ENCODE data around the gene PLEKHG3.

The PLEKHG3 gene

GRCh38 chr14:64769096-64770020 is 65.1 kb downstream of the PLEKHG3 start:
- Histone ChIP-seq H3K36me3 (ENCODE audit: insufficient read depth, insufficient read length, low read length) (no peaks in the 10 kb centered on the region), H3K9me3 (ENCODE audit: insufficient read depth, low read length) (peaks cover 23% of the 10 kb centered on the region), H3K4me1 (ENCODE audit: insufficient read depth, insufficient read length) (peaks cover 22% of the 10 kb centered on the region), H3K4me3 (ENCODE audit: insufficient read length, low read depth) (no peak overlapping the region), H3K27me3 (ENCODE audit: insufficient read depth, insufficient read length) (no peaks in the 10 kb centered on the region), H3K9ac (ENCODE audit: insufficient read length, low read depth) (no peak overlapping the region)
- TF ChIP-seq SUZ12 (IDR thresholded peaks at IDR 0.05; ENCODE audit: extremely low read depth, insufficient read depth, insufficient read length) (no peak), YY1 (IDR thresholded peaks at IDR 0.05; ENCODE audit: insufficient read depth, insufficient read length) (no peak), ZNF274 (IDR thresholded peaks at IDR 0.05; ENCODE audit: low read depth, low read length) (no peak)
- no peak for DNase-seq (ENCODE audit: low read depth, low spot score)

DNA sequence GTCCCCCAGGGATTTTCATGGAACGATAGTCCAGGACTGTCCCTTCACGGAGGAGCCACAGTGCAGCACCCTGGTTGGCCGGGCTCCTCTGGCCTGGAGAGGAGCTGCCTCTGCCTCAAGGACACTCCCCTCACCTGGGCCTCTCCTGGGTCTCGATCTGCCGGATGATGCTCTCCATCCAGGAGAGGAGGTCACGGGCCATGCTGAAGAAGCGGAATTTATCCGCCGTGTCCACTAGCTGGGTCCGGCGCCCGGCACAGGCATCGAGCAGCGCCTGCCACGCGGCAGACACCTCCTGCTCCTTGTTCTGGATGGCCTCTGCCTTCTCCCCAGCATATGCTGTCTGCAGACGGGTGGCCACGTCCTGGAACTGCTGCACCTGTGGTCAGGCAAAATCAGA is 66.5 kb downstream of the PLEKHG3 start:
- no peak overlapping the region for H3K9ac ChIP-seq (ENCODE audit: insufficient read length, low read depth)
- no peaks in the 10 kb centered on the region for H3K27me3 ChIP-seq (ENCODE audit: insufficient read depth, insufficient read length)
- H3K36me3 ChIP-seq (ENCODE audit: insufficient read depth, insufficient read length, low read length): no peaks in the 10 kb centered on the region
- DNase-seq (ENCODE audit: low read depth, low spot score): no peak
- H3K9me3 ChIP-seq (ENCODE audit: insufficient read depth, low read length): peaks cover 33% of the 10 kb centered on the region
- TF ChIP-seq YY1 (IDR thresholded peaks at IDR 0.05; ENCODE audit: insufficient read depth, insufficient read length) (no peak), ZNF274 (IDR thresholded peaks at IDR 0.05; ENCODE audit: low read depth, low read length) (no peak), SUZ12 (IDR thresholded peaks at IDR 0.05; ENCODE audit: extremely low read depth, insufficient read depth, insufficient read length) (no peak)
- H3K4me1 ChIP-seq (ENCODE audit: insufficient read depth, insufficient read length): peaks cover 17% of the 10 kb centered on the region
- no peak overlapping the region for H3K4me3 ChIP-seq (ENCODE audit: insufficient read length, low read depth)

DNA sequence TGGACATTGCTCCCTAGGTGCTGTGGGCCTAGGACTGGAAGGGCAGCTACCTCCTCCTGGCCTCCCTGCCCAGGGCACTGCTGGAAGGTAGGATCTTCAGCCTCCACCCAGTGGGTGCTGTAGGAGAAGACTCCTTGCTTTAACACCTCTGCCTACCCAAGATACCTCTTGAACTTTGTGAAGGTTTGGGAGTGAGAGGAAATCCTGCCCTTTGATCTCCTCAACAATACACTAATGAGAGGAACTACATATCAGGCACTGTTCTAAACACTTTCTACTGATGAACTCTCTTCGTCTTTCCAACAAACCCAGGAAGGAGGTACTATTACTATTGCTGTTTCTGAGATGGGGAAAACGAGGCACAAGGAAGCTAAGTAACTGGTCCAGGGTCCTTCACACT is 66.9 kb downstream of the PLEKHG3 start:
- no peak for TF ChIP-seq YY1 (IDR thresholded peaks at IDR 0.05; ENCODE audit: insufficient read depth, insufficient read length)
- H3K4me3 ChIP-seq (ENCODE audit: insufficient read length, low read depth): no peak overlapping the region
- H3K4me1 ChIP-seq (ENCODE audit: insufficient read depth, insufficient read length): peaks cover 13% of the 10 kb centered on the region
- no peak overlapping the region for H3K9ac ChIP-seq (ENCODE audit: insufficient read length, low read depth)
- no peaks in the 10 kb centered on the region for H3K36me3 ChIP-seq (ENCODE audit: insufficient read depth, insufficient read length, low read length)
- DNase-seq (ENCODE audit: low read depth, low spot score): no peak
- H3K27me3 ChIP-seq (ENCODE audit: insufficient read depth, insufficient read length): no peaks in the 10 kb centered on the region
- peaks cover 33% of the 10 kb centered on the region for H3K9me3 ChIP-seq (ENCODE audit: insufficient read depth, low read length)

DNA sequence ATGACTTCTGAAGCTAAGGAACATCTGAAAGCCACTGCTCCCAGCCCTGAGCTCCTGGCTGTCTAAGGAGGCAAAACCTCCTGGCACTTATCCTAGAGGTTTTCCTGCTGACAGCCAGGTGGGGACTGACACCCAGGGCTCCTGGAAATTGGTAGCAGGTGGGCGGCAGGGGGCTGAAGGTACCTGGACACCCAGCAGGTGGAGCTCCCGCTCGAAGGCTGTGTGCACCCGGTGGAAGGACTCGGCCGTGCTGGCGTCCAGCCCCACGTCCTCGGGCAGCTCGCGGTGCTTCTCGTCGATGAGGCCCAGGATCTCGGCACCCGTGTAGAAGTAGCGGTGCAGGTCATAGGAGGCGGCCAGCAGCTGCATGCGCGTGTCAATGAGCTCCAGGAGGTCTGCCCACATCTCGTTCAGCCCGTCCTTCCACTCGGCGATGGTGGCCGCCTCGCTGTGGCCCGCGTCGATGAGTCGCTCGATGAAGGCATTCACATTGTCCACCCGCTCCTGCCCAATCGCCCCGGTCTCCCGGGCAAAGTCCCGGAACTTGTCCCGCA is 68.2 kb downstream of the PLEKHG3 start:
- TF ChIP-seq SUZ12 (IDR thresholded peaks at IDR 0.05; ENCODE audit: extremely low read depth, insufficient read depth, insufficient read length) (no peak), ZNF274 (IDR thresholded peaks at IDR 0.05; ENCODE audit: low read depth, low read length) (no peak), YY1 (IDR thresholded peaks at IDR 0.05; ENCODE audit: insufficient read depth, insufficient read length) (no peak)
- H3K4me3 ChIP-seq (ENCODE audit: insufficient read length, low read depth): no peak overlapping the region
- DNase-seq (ENCODE audit: low read depth, low spot score): no peak
- no peaks in the 10 kb centered on the region for H3K27me3 ChIP-seq (ENCODE audit: insufficient read depth, insufficient read length)
- H3K36me3 ChIP-seq (ENCODE audit: insufficient read depth, insufficient read length, low read length): no peaks in the 10 kb centered on the region
- peaks cover 2% of the 10 kb centered on the region for H3K4me1 ChIP-seq (ENCODE audit: insufficient read depth, insufficient read length)
- no peak overlapping the region for H3K9ac ChIP-seq (ENCODE audit: insufficient read length, low read depth)
- peaks cover 33% of the 10 kb centered on the region for H3K9me3 ChIP-seq (ENCODE audit: insufficient read depth, low read length)

DNA sequence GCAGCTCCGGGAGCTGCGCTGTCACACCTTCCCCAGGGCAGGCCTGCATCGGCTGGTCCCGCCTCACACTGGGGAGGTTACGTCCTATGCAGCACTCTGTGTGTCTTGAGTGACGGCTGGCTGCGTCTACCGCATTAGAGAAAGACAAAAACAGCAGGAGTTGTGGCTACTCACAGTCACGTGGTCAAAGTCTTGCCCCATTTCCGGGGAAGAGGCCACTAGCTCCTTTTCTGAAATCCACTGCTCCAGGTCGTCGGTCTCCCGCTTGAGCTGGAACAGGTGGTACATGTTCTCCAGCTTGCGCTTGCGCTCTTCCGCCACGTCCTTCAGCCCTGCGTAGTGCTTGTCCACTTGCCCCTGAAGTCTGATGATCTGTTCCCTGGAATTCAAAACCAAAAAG is 68.8 kb downstream of the PLEKHG3 start:
- DNase-seq (ENCODE audit: low read depth, low spot score): no peak
- no peak overlapping the region for H3K4me3 ChIP-seq (ENCODE audit: insufficient read length, low read depth)
- H3K9me3 ChIP-seq (ENCODE audit: insufficient read depth, low read length): peaks cover 33% of the 10 kb centered on the region
- H3K4me1 ChIP-seq (ENCODE audit: insufficient read depth, insufficient read length): no peaks in the 10 kb centered on the region
- H3K9ac ChIP-seq (ENCODE audit: insufficient read length, low read depth): no peak overlapping the region
- no peaks in the 10 kb centered on the region for H3K27me3 ChIP-seq (ENCODE audit: insufficient read depth, insufficient read length)
- TF ChIP-seq YY1 (IDR thresholded peaks at IDR 0.05; ENCODE audit: insufficient read depth, insufficient read length) (no peak), ZNF274 (IDR thresholded peaks at IDR 0.05; ENCODE audit: low read depth, low read length) (no peak), SUZ12 (IDR thresholded peaks at IDR 0.05; ENCODE audit: extremely low read depth, insufficient read depth, insufficient read length) (no peak)
- H3K36me3 ChIP-seq (ENCODE audit: insufficient read depth, insufficient read length, low read length): no peaks in the 10 kb centered on the region

GRCh38 chr14:64773577-64773976 is 69.4 kb downstream of the PLEKHG3 start:
- Histone ChIP-seq H3K9me3 (ENCODE audit: insufficient read depth, low read length) (peaks cover 33% of the 10 kb centered on the region), H3K27me3 (ENCODE audit: insufficient read depth, insufficient read length) (no peaks in the 10 kb centered on the region), H3K4me1 (ENCODE audit: insufficient read depth, insufficient read length) (no peaks in the 10 kb centered on the region), H3K9ac (ENCODE audit: insufficient read length, low read depth) (no peak overlapping the region), H3K4me3 (ENCODE audit: insufficient read length, low read depth) (no peak overlapping the region), H3K36me3 (ENCODE audit: insufficient read depth, insufficient read length, low read length) (no peaks in the 10 kb centered on the region)
- DNase-seq (ENCODE audit: low read depth, low spot score): no peak
- no peak for TF ChIP-seq ZNF274 (IDR thresholded peaks at IDR 0.05; ENCODE audit: low read depth, low read length)
- TF ChIP-seq SUZ12 (IDR thresholded peaks at IDR 0.05; ENCODE audit: extremely low read depth, insufficient read depth, insufficient read length): no peak
- no peak for TF ChIP-seq YY1 (IDR thresholded peaks at IDR 0.05; ENCODE audit: insufficient read depth, insufficient read length)

DNA sequence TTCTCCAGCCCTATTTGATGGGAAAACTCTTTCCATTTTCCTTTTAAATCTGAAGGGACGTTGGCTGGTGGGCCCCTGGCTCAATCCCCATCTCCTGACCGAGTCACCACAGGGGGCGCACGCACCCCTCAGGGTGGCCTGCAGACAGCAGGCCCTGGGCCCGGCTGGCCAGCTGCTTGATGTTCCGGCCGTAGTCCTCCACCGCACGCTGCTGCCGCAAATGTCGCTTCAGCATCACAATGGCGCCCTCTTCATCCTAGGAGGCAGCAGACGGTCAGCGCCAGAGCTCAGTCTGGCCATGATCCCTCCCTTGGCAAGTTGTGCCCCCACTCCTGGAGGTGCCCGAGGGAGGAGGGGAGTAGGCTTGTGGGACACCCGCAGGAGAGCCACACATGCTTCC is 70.0 kb downstream of the PLEKHG3 start:
- no peak for DNase-seq (ENCODE audit: low read depth, low spot score)
- Histone ChIP-seq H3K9me3 (ENCODE audit: insufficient read depth, low read length) (peaks cover 33% of the 10 kb centered on the region), H3K4me1 (ENCODE audit: insufficient read depth, insufficient read length) (no peaks in the 10 kb centered on the region), H3K27me3 (ENCODE audit: insufficient read depth, insufficient read length) (no peaks in the 10 kb centered on the region), H3K9ac (ENCODE audit: insufficient read length, low read depth) (no peak overlapping the region), H3K4me3 (ENCODE audit: insufficient read length, low read depth) (no peak overlapping the region), H3K36me3 (ENCODE audit: insufficient read depth, insufficient read length, low read length) (no peaks in the 10 kb centered on the region)
- no peak for TF ChIP-seq SUZ12 (IDR thresholded peaks at IDR 0.05; ENCODE audit: extremely low read depth, insufficient read depth, insufficient read length)
- TF ChIP-seq YY1 (IDR thresholded peaks at IDR 0.05; ENCODE audit: insufficient read depth, insufficient read length): no peak
- no peak for TF ChIP-seq ZNF274 (IDR thresholded peaks at IDR 0.05; ENCODE audit: low read depth, low read length)
